ENCODE measurements around the gene PLN.

The PLN gene

GRCh38 chr6:118506071-118506638, 41.9 kb upstream of the PLN start:
- DNase-seq (ENCODE audit: low read depth) = no peak
- no peak for TF ChIP-seq CTCF (IDR thresholded peaks at IDR 0.05; ENCODE audit: low read depth, low read length, missing control alignments)
- no peak overlapping the region for H3K4me3 ChIP-seq (ENCODE audit: low read depth, low read length)

GRCh38 chr6:118507636-118508035, 40.5 kb upstream of the PLN start:
- H3K4me3 ChIP-seq (ENCODE audit: low read depth, low read length) = no peak overlapping the region
- DNase-seq (ENCODE audit: low read depth) = no peak

GRCh38 chr6:118509009-118509617, 39.0 kb upstream of the PLN start:
- peak; percentile 39 for TF ChIP-seq CTCF (IDR thresholded peaks at IDR 0.05; ENCODE audit: low read depth, low read length, missing control alignments)
- DNase-seq (ENCODE audit: low read depth) = no peak

More at GRCh38 chr6:118507636-118508035, 40.5 kb upstream of the PLN start:
- no peak for TF ChIP-seq CTCF (IDR thresholded peaks at IDR 0.05; ENCODE audit: low read depth, low read length, missing control alignments)

GRCh38 chr6:118511930-118512715, 36.0 kb upstream of the PLN start:
- H3K4me3 ChIP-seq (ENCODE audit: low read depth, low read length) = no peak overlapping the region
- no peak for DNase-seq (ENCODE audit: low read depth)
- no peak for TF ChIP-seq CTCF (IDR thresholded peaks at IDR 0.05; ENCODE audit: low read depth, low read length, missing control alignments)

More at GRCh38 chr6:118509009-118509617, 39.0 kb upstream of the PLN start:
- no peak overlapping the region for H3K4me3 ChIP-seq (ENCODE audit: low read depth, low read length)

- H3K4me3 ChIP-seq (ENCODE audit: low read depth, low read length) = no peak overlapping the region
- no peak for TF ChIP-seq CTCF (IDR thresholded peaks at IDR 0.05; ENCODE audit: low read depth, low read length, missing control alignments)
- no peak for DNase-seq (ENCODE audit: low read depth)
Measured at GRCh38 chr6:118514689-118515088, 33.4 kb upstream of the PLN start.

- DNase-seq (ENCODE audit: low read depth) = no peak
- H3K4me3 ChIP-seq (ENCODE audit: low read depth, low read length) = no peak overlapping the region
- TF ChIP-seq CTCF (IDR thresholded peaks at IDR 0.05; ENCODE audit: low read depth, low read length, missing control alignments) = no peak
Measured at GRCh38 chr6:118522422-118522821, 25.7 kb upstream of the PLN start.

Data from GM12864 (cell line).